Endothelial cell of umbilical vein (primary cell): ENCODE data around the gene MCRIP1. TPM values are rescaled to one million over a fixed set of nuclear protein-coding genes. Genes with fewer than 3 reads are reported as not detected.

Source experiments
- BruUV-seq: library from RNA; stranded (reverse); fragments of 400-500 nt; replicated peaks from 2 replicates; lab custom pipeline; 2021; lab: Mats Ljungman, UMichigan
- CTCF ChIA-PET: fragments of 300-600, 350-600 bp; sonication (Branson Sonifier 250); formaldehyde crosslinking; loops from one replicate; lab custom pipeline; 2021; ENCODE audit warnings: antibody characterized with exemption, inconsistent platforms; lab: Charles Lee
- POLR2A ChIA-PET: fragments of 300-600, 350-600 bp; sonication (Branson Sonifier 250); formaldehyde crosslinking; loops from one replicate; lab custom pipeline; 2021; ENCODE audit warnings: antibody characterized with exemption, inconsistent platforms; lab: Charles Lee
- DNase-seq: peaks from one replicate; pipeline ENCODE4 v3.0.0-alpha.2; 2011; ENCODE audit warnings: low read depth, low spot score
- FAIRE-seq: peaks from 2 replicates; lab custom pipeline; 2011; peaks lifted over from hg19 to GRCh38; lab: Jason Lieb, UNC
- H2AFZ ChIP-seq: 2 replicates; pipeline ENCODE4 v1.6.0; 2012; ENCODE audit warnings: low read depth, low read length, control low read depth, inconsistent platforms
- H3K27ac ChIP-seq: 2 replicates; pipeline ENCODE4 v1.5.1; 2011; ENCODE audit warnings: low read depth, mild to moderate bottlenecking, control low read depth, low read length, moderate library complexity; ENCODE audit not compliant: insufficient read depth
- H3K27me3 ChIP-seq, 2 experiments: 2 replicates each; pipeline versions ENCODE4 v1.6.0 to v1.6.1; 2011; ENCODE audit warnings: low read length in 2 of 2, mixed read lengths in 1 of 2; ENCODE audit not compliant: control insufficient read depth in 2 of 2, insufficient read depth in 2 of 2
- H3K36me3 ChIP-seq, 2 experiments: 2 replicates in 1 of 2; 3 replicates in 1 of 2; pipeline ENCODE4 v1.5.1; 2011; ENCODE audit warnings: low read length in 2 of 2, mild to moderate bottlenecking in 1 of 2, moderate library complexity in 1 of 2; ENCODE audit not compliant: control insufficient read depth in 2 of 2, insufficient read depth in 2 of 2; ENCODE audit errors: extremely low read depth in 1 of 2
- H3K4me1 ChIP-seq: 3 replicates; pipeline ENCODE4 v1.5.1; 2011; ENCODE audit warnings: mild to moderate bottlenecking, low read length; ENCODE audit not compliant: control insufficient read depth, insufficient read depth; ENCODE audit errors: extremely low read depth
- H3K4me2 ChIP-seq: 2 replicates; pipeline ENCODE4 v1.6.1; 2011; ENCODE audit warnings: low read length, control low read depth, mixed read lengths; ENCODE audit not compliant: insufficient read depth
- H3K4me3 ChIP-seq, 3 experiments: fragments of 200-600 bp in 1 of 3; sonication (generic), shearing (Covaris generic) in 1 of 3; replicated peaks in 1 of 3; 2 replicates each; pipeline ENCODE4 v1.5.1; 2011 to 2016; ENCODE audit warnings: control low read depth in 3 of 3, low read length in 3 of 3, mild to moderate bottlenecking in 2 of 3, inconsistent platforms in 1 of 3, low read depth in 1 of 3, moderate library complexity in 1 of 3; ENCODE audit not compliant: insufficient read depth in 1 of 3
- H3K79me2 ChIP-seq: 2 replicates; pipeline ENCODE4 v1.6.0; 2012; ENCODE audit warnings: low read length, inconsistent platforms; ENCODE audit not compliant: control insufficient read depth, insufficient read depth
- H3K9ac ChIP-seq: replicated peaks from 2 replicates; pipeline ENCODE3; 2011; ENCODE audit warnings: low read length, control low read depth; ENCODE audit not compliant: insufficient read depth; ENCODE audit errors: extremely low read depth
- H3K9me1 ChIP-seq: replicated peaks from 3 replicates; pipeline ENCODE4 v1.6.0; 2011; ENCODE audit warnings: mild to moderate bottlenecking, low read length; ENCODE audit not compliant: control insufficient read depth, insufficient read depth; ENCODE audit errors: extremely low read depth
- H3K9me3 ChIP-seq: replicated peaks from 2 replicates; pipeline ENCODE4 v1.5.1; 2012; ENCODE audit warnings: low read length, inconsistent platforms; ENCODE audit not compliant: control insufficient read depth, insufficient read depth
- H4K20me1 ChIP-seq: replicated peaks from 2 replicates; pipeline ENCODE3; 2011; ENCODE audit warnings: mild to moderate bottlenecking, low read length; ENCODE audit not compliant: control insufficient read depth, insufficient read depth; ENCODE audit errors: extremely low read depth
- CTCF ChIP-seq, 2 donors: IDR thresholded peaks; 1 replicate in 1 of 2; 2 replicates in 1 of 2; pipeline ENCODE4 v1.5.1; 2011; ENCODE audit warnings: low read length in 2 of 2, mild to moderate bottlenecking in 2 of 2, moderate library complexity in 2 of 2, control low read depth in 1 of 2, inconsistent platforms in 1 of 2, low read depth in 1 of 2; ENCODE audit not compliant: insufficient read depth in 1 of 2; ENCODE audit errors: extremely low read depth in 1 of 2
- EZH2 ChIP-seq: IDR thresholded peaks from 2 replicates; pipeline ENCODE4 v1.6.1; 2012; ENCODE audit warnings: borderline replicate concordance, low read depth, mild to moderate bottlenecking, moderate library complexity, low read length, inconsistent platforms; ENCODE audit not compliant: severe bottlenecking
- FOS ChIP-seq: IDR thresholded peaks from 2 replicates; pipeline ENCODE4 v1.6.1; 2011; ENCODE audit warnings: mild to moderate bottlenecking, low read length, moderate library complexity, borderline replicate concordance; ENCODE audit not compliant: insufficient read depth
- GATA2 ChIP-seq: IDR thresholded peaks from 2 replicates; pipeline ENCODE4 v1.7.0; 2011; ENCODE audit warnings: low read depth, mild to moderate bottlenecking, moderate library complexity, mixed read lengths, low read length; ENCODE audit not compliant: insufficient read length, insufficient read depth
- JUN ChIP-seq: IDR thresholded peaks from 2 replicates; pipeline ENCODE4 v1.6.1; 2011; ENCODE audit warnings: borderline replicate concordance, low read depth; ENCODE audit not compliant: insufficient read length, insufficient read depth
- MAX ChIP-seq: IDR thresholded peaks from 2 replicates; pipeline ENCODE4 v1.6.1; 2011; ENCODE audit not compliant: insufficient read depth, insufficient read length
- MYC ChIP-seq: IDR thresholded peaks from one replicate; pipeline ENCODE4 v1.6.1; 2011; ENCODE audit warnings: mild to moderate bottlenecking, low read depth, low read length
- POLR2A ChIP-seq: IDR thresholded peaks from 2 replicates; pipeline ENCODE4 v1.6.1; 2012; ENCODE audit warnings: low read depth, mild to moderate bottlenecking, control low read depth, low read length
- POLR2AphosphoS5 ChIP-seq: IDR thresholded peaks from 2 replicates; pipeline ENCODE4 v1.6.1; 2012; ENCODE audit warnings: low read depth, mild to moderate bottlenecking, control low read depth, low read length, moderate library complexity; ENCODE audit not compliant: insufficient read depth
- dilution Hi-C: fragments of 300-500 bp; cut with MboI; formaldehyde crosslinking; loops from one replicate; pipeline ENCODE4 v1.15.0; 2019; ENCODE audit warnings: low sequenced_read_pairs; ENCODE audit not compliant: extremely low pct_ligation_motif_present
- intact Hi-C: fragments of 100-400 bp; cut with micrococcal nuclease; formaldehyde crosslinking; loops from one replicate; pipeline ENCODE4 v1.10.0; 2022
- polyA plus RNA-seq, 4 experiments: library from polyadenylated mRNA; depleted of rRNA in 3 of 4; stranded (reverse) in 3 of 4; unstranded in 1 of 4; fragments of >200 nt; gene quantifications; 2 replicates each; pipeline versions ENCODE4 v1.2.1 to v1.2.3, GENCODE V29; 2011 to 2012; ENCODE audit warnings: missing spikeins in 1 of 4
- total RNA-seq: library from RNA; stranded (reverse); gene quantifications from 2 replicates; pipeline ENCODE4 v1.2.3, GENCODE V29; 2021

The MCRIP1 gene
- total and polyA plus RNA-seq, 2 donors (not counting 3 experiments of a cell fraction or from before 2014, with no cell fraction given) = 121 to 205 TPM

- no peaks in the 10 kb centered on the region for H4K20me1 ChIP-seq
- intact Hi-C loops (no loop called here), dilution Hi-C loops (no loop called here)
- TF ChIP-seq POLR2A (peak; percentile 27), JUN (no peak)
- no peak overlapping the region for H2AFZ ChIP-seq
- H3K9ac ChIP-seq = no peak overlapping the region
- no peak overlapping the region for H3K27ac ChIP-seq
- H3K4me1 ChIP-seq = peaks cover 17% of the 10 kb centered on the region
- DNase-seq = no peak
- no peak for FAIRE-seq
- no peak overlapping the region for H3K4me2 ChIP-seq
- peaks cover 27% of the 10 kb centered on the region for H3K79me2 ChIP-seq
- no peaks in the 10 kb centered on the region for H3K9me3 ChIP-seq
- POLR2A ChIA-PET = no interaction called here
- peaks cover 6 to 19% of the 10 kb centered on the region in 2 experiments for H3K36me3 ChIP-seq
- H3K27me3 ChIP-seq = no peaks in the 10 kb centered on the region
- BruUV-seq = no TSS peak
- no peak overlapping the region for H3K4me3 ChIP-seq
- CTCF ChIA-PET = no interaction called here
- H3K9me1 ChIP-seq = no peaks in the 10 kb centered on the region
These were observed 34.3 kb upstream of the MCRIP1 start for GRCh38 chr17:81867170-81867990.

DNA sequence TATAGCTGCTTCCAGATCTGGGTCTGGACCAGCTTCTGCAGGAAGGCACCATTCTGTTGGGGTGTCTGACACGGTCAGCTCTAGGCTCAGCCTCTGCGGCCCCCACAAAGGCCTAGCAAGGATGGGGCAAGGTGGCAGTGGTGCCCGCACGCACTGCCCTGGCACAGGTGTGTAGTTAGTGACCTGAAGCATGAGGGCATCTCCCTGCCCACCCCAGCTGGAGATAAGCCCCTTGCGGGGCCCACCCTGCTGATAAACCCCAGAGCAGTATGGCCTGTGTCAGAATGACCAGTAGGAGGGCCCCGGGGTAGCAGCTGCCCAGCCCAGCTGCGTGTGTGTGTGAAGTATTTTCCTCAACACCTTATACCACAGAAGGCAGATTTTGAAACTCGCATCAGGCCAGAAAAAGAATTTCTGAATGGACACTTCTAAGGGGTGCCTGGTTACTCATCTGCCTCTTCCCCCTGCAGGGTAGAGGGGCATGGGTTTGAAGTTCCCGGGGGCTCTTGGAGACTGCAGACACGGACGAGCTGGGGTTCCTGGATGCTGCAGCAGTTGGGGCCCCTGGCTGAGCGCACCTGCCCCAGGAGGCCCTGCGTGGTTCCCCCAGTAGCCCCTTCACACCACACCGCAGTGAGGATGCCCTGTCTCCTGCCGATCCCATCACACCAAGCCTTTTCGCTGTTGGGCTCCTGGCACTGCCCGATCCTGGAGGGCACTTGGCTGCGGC is 33.5 kb upstream of the MCRIP1 start:
- ChIA-PET POLR2A (no interaction called here), CTCF (no interaction called here)
- H2AFZ ChIP-seq = no peak overlapping the region
- no peak for DNase-seq
- peaks cover 17% of the 10 kb centered on the region for H3K4me1 ChIP-seq
- no peak overlapping the region for H3K4me2 ChIP-seq
- no peak overlapping the region for H3K9ac ChIP-seq
- H3K27me3 ChIP-seq = no peaks in the 10 kb centered on the region
- H3K9me1 ChIP-seq = no peaks in the 10 kb centered on the region
- no peak overlapping the region for H3K4me3 ChIP-seq
- H4K20me1 ChIP-seq = no peaks in the 10 kb centered on the region
- no peak for FAIRE-seq
- H3K36me3 ChIP-seq = peaks cover 6 to 19% of the 10 kb centered on the region in 2 experiments
- BruUV-seq = no TSS peak
- no peak overlapping the region for H3K27ac ChIP-seq
- H3K79me2 ChIP-seq = peaks cover 30% of the 10 kb centered on the region
- TF ChIP-seq CTCF (IDR thresholded peaks at IDR 0.05; ENCODE audit: extremely low read depth in 1 of 2, insufficient read depth in 1 of 2, low read depth in 1 of 2, low read length in 2 of 2) = no peak
- TF ChIP-seq FOS = no peak
- peak; percentile 66 for TF ChIP-seq POLR2AphosphoS5
- TF ChIP-seq MYC = no peak
- no peak for TF ChIP-seq EZH2
- peak; percentile 75 for TF ChIP-seq POLR2A
- TF ChIP-seq GATA2 = no peak
- TF ChIP-seq MAX = no peak
- no peak for TF ChIP-seq JUN
- intact Hi-C loops (no loop called here), dilution Hi-C loops (no loop called here)
- no peaks in the 10 kb centered on the region for H3K9me3 ChIP-seq
